IMR-90 (cell line): Measurements from ENCODE around the gene NCKAP5L. TPM values are rescaled to one million over a fixed set of nuclear protein-coding genes. Genes with fewer than 3 reads are reported as not detected.
A peak's percentile ranks its signal among the peaks of the same experiment; 100 is the strongest.

ENCODE experiments used
- ATAC-seq: fragments of 200-7000 bp; cut with Tn5 transposase; 2 replicates; pipeline ENCODE4 v1.9.1; 2020; ENCODE audit warnings: low read depth, mild to moderate bottlenecking, moderate library complexity
- BruUV-seq: library from RNA; stranded (reverse); fragments of 400-500 nt; replicated peaks from 2 replicates; lab custom pipeline; 2021; lab: Mats Ljungman, UMichigan
- CTCF ChIA-PET: fragments of 300-600 bp; formaldehyde crosslinking; extraction: SDS; loops from one replicate; lab custom pipeline; 2021; ENCODE audit warnings: antibody characterized with exemption; lab: Yijun Ruan, JAX
- POLR2A ChIA-PET: fragments of 300-600 bp; sonication (Branson Sonifier 250); formaldehyde crosslinking; loops from one replicate; lab custom pipeline; 2022; ENCODE audit warnings: antibody characterized with exemption; ENCODE audit not compliant: unreplicated experiment; lab: Charles Lee
- DNase-seq: peaks from one replicate; pipeline ENCODE4 v3.0.0; 2013
- H2AFZ ChIP-seq: replicated peaks from 2 replicates; pipeline ENCODE3; 2013; ENCODE audit warnings: low read length, mild to moderate bottlenecking; ENCODE audit not compliant: poor library complexity
- H2AK5ac ChIP-seq: 2 replicates; pipeline ENCODE4 v1.6.1; 2013; ENCODE audit warnings: low read depth, low read length, inconsistent platforms
- H2AK9ac ChIP-seq: replicated peaks from 2 replicates; pipeline ENCODE3; 2013; ENCODE audit warnings: mild to moderate bottlenecking, low read depth, low read length, moderate library complexity; ENCODE audit not compliant: poor library complexity
- H2BK120ac ChIP-seq: 2 replicates; pipeline ENCODE4 v1.6.1; 2013; ENCODE audit warnings: low read depth, low read length, inconsistent platforms
- H2BK15ac ChIP-seq: 3 replicates; pipeline ENCODE4 v1.6.1; 2013; ENCODE audit warnings: low read depth, low read length, inconsistent platforms
- H2BK20ac ChIP-seq: 2 replicates; pipeline ENCODE4 v1.6.1; 2013; ENCODE audit warnings: low read depth, mild to moderate bottlenecking, inconsistent platforms, low read length, moderate library complexity
- H2BK5ac ChIP-seq: 2 replicates; pipeline ENCODE4 v1.6.1; 2013; ENCODE audit warnings: mild to moderate bottlenecking, low read depth, low read length, inconsistent platforms; ENCODE audit not compliant: poor library complexity, severe bottlenecking
- H3K14ac ChIP-seq: replicated peaks from 2 replicates; pipeline ENCODE4 v1.6.1; 2013; ENCODE audit warnings: low read depth, low read length, inconsistent platforms
- H3K18ac ChIP-seq: 2 replicates; pipeline ENCODE4 v1.6.1; 2013; ENCODE audit warnings: low read depth, low read length, control low read depth
- H3K23ac ChIP-seq: 2 replicates; pipeline ENCODE4 v1.6.1; 2013; ENCODE audit warnings: low read depth, low read length, inconsistent platforms
- H3K27ac ChIP-seq: 2 replicates; pipeline ENCODE4 v1.5.1; 2013; ENCODE audit warnings: mild to moderate bottlenecking, control low read depth, low read length; ENCODE audit not compliant: insufficient read depth
- H3K27me3 ChIP-seq: 2 replicates; pipeline ENCODE4 v1.6.1; 2013; ENCODE audit warnings: low read length; ENCODE audit not compliant: control insufficient read depth, insufficient read depth
- H3K36me3 ChIP-seq: 2 replicates; pipeline ENCODE4 v1.6.1; 2013; ENCODE audit warnings: low read length, mixed read lengths; ENCODE audit not compliant: control insufficient read depth, insufficient read depth
- H3K4ac ChIP-seq: 2 replicates; pipeline ENCODE4 v1.6.1; 2013; ENCODE audit warnings: low read depth, low read length, inconsistent platforms
- H3K4me1 ChIP-seq: 2 replicates; pipeline ENCODE4 v1.6.1; 2013; ENCODE audit warnings: low read length, mixed read lengths; ENCODE audit not compliant: control insufficient read depth, insufficient read depth
- H3K4me2 ChIP-seq: 2 replicates; pipeline ENCODE4 v1.6.1; 2013; ENCODE audit warnings: low read depth, mild to moderate bottlenecking, control low read depth, low read length, moderate library complexity
- H3K4me3 ChIP-seq: 2 replicates; pipeline ENCODE4 v1.5.1; 2013; ENCODE audit warnings: low read depth, mild to moderate bottlenecking, control low read depth, low read length, moderate library complexity; ENCODE audit not compliant: insufficient read depth
- H3K56ac ChIP-seq: 2 replicates; pipeline ENCODE4 v1.6.1; 2013; ENCODE audit warnings: low read length, inconsistent platforms; ENCODE audit not compliant: insufficient read depth; ENCODE audit errors: extremely low read depth
- H3K79me1 ChIP-seq, 2 experiments: 2 replicates each; pipeline ENCODE4 v1.6.1; 2013; ENCODE audit warnings: low read length in 2 of 2, inconsistent platforms in 1 of 2, low read depth in 1 of 2
- H3K9ac ChIP-seq: 2 replicates; pipeline ENCODE4 v1.6.1; 2013; ENCODE audit warnings: low read depth, low read length, control low read depth
- H3K9me1 ChIP-seq: 2 replicates; pipeline ENCODE4 v1.6.1; 2013; ENCODE audit warnings: low read length, inconsistent platforms; ENCODE audit not compliant: insufficient read depth
- H3K9me3 ChIP-seq: 2 replicates; pipeline ENCODE4 v1.6.1; 2013; ENCODE audit warnings: low read length; ENCODE audit not compliant: control insufficient read depth, insufficient read depth
- H4K20me1 ChIP-seq: 2 replicates; pipeline ENCODE4 v1.6.1; 2013; ENCODE audit warnings: low read length, inconsistent platforms; ENCODE audit not compliant: insufficient read depth
- H4K5ac ChIP-seq: 2 replicates; pipeline ENCODE4 v1.6.1; 2013; ENCODE audit warnings: mild to moderate bottlenecking, low read depth, low read length, control low read depth
- H4K8ac ChIP-seq, 2 experiments: 2 replicates each; pipeline ENCODE4 v1.6.1; 2013; ENCODE audit warnings: low read depth in 2 of 2, low read length in 2 of 2, control low read depth in 1 of 2, inconsistent platforms in 1 of 2
- H4K91ac ChIP-seq: 2 replicates; pipeline ENCODE4 v1.6.1; 2013; ENCODE audit warnings: low read depth, low read length, inconsistent platforms; ENCODE audit not compliant: insufficient read depth
- CTCF ChIP-seq: conservative IDR thresholded peaks from 2 replicates; pipeline ENCODE4 v1.5.1; 2012; ENCODE audit warnings: mild to moderate bottlenecking, low read depth, low read length, improper control_type of control experiment
- MAFK ChIP-seq: IDR thresholded peaks from 2 replicates; pipeline ENCODE4 v1.6.1; 2012; ENCODE audit warnings: low read depth, low read length, improper control_type of control experiment
- MAZ ChIP-seq: IDR thresholded peaks from 2 replicates; pipeline ENCODE4 v1.6.1; 2012; ENCODE audit warnings: low read depth, mild to moderate bottlenecking, low read length, improper control_type of control experiment, moderate library complexity, borderline replicate concordance
- POLR2A ChIP-seq: IDR thresholded peaks from 2 replicates; pipeline ENCODE4 v1.6.1; 2012; ENCODE audit warnings: mild to moderate bottlenecking, low read depth, low read length
- RAD21 ChIP-seq: IDR thresholded peaks from 2 replicates; pipeline ENCODE4 v1.6.1; 2012; ENCODE audit warnings: low read length, improper control_type of control experiment
- SMC3 ChIP-seq: fragments of 150-350 bp; IDR thresholded peaks from 2 replicates; pipeline ENCODE4 v1.6.1; 2016; ENCODE audit warnings: low read depth, mild to moderate bottlenecking, antibody characterized with exemption, low read length, moderate library complexity
- WGBS, 2 experiments: methylation state at CpG; one replicate each; pipeline versions ENCODE4 v1.1.5 to v1.1.7; 2013; ENCODE audit warnings: missing lambda C conversion rate in 2 of 2; ENCODE audit not compliant: insufficient read length in 1 of 2; ENCODE audit errors: extremely low coverage in 2 of 2; 5-methylcytosine and 5-hydroxymethylcytosine counted together
- dilution Hi-C: fragments of 300-500 bp; cut with HindIII; formaldehyde crosslinking; loops from one replicate; pipeline ENCODE4 v1.14.3; 2018; ENCODE audit warnings: low sequenced_read_pairs; ENCODE audit not compliant: unreplicated experiment
- in situ Hi-C: fragments of 300-500 bp; cut with MboI; formaldehyde crosslinking; loops from 3 replicates; pipeline ENCODE4 v1.14.3; 2019; ENCODE audit warnings: low sequenced_read_pairs, inconsistent platforms, mixed read lengths
- intact Hi-C: fragments of 100-400 bp; cut with micrococcal nuclease; formaldehyde crosslinking; loops from 2 replicates; pipeline ENCODE4 v1.10.0; 2022
- polyA plus RNA-seq, 3 experiments: library from polyadenylated mRNA; depleted of rRNA; stranded (reverse); fragments of >200 nt; gene quantifications; 2 replicates each; pipeline ENCODE4 v1.2.3, GENCODE V29; 2012; ENCODE audit warnings: low replicate concordance in 1 of 3
- total RNA-seq: library from RNA; depleted of rRNA; stranded (reverse); fragments of >200 nt; gene quantifications from 2 replicates; pipeline ENCODE4 v1.2.3, GENCODE V29; 2012

The NCKAP5L gene
- total and polyA plus RNA-seq, 2 of the 4 experiments (the other 2 are of a cell fraction): 6.1 to 14.4 TPM

GRCh38 chr12:49866859-49867569, 38.8 kb upstream of the NCKAP5L start:
- Histone ChIP-seq H3K23ac (no peak overlapping the region), H3K4me2 (no peak overlapping the region), H2BK5ac (no peak overlapping the region), H3K56ac (no peak overlapping the region), H2BK20ac (no peak overlapping the region), H3K18ac (no peak overlapping the region), H3K79me1 (no peaks in the 10 kb centered on the region), H3K9me1 (no peaks in the 10 kb centered on the region; the same call in 1 of the 2 replicates), H3K9ac (no peak overlapping the region), H3K36me3 (no peaks in the 10 kb centered on the region), H3K14ac (no peak overlapping the region), H3K4me3 (no peak overlapping the region), H2BK15ac (no peak overlapping the region), H3K4ac (no peak overlapping the region), H3K9me3 (no peaks in the 10 kb centered on the region), H2AK5ac (peak overlapping the region; percentile 35; the same call in 1 of the 2 replicates), H3K27me3 (peaks cover 22% of the 10 kb centered on the region), H2BK120ac (peak overlapping the region; percentile 11; the same call in 1 of the 2 replicates), H2AK9ac (peak overlapping the region; percentile 65), H3K4me1 (peaks cover 23% of the 10 kb centered on the region), H3K27ac (no peak overlapping the region), H4K8ac (no peak overlapping the region), H4K91ac (no peak overlapping the region), H2AFZ (peak overlapping the region; percentile 73), H4K5ac (no peak overlapping the region), H4K20me1 (0 out of 2 replicates have a peak, but pooled peaks cover 4% of the 10 kb centered on the region)
- ATAC-seq (peak; percentile 25; the same call in 1 of the 2 replicates), DNase-seq (peak; percentile 46)
- ChIA-PET CTCF (interaction anchor here (0.8 to 2.4 kb wide), 5 partner anchors 16 to 204 kb away, joined by 3 to 9 read pairs (median 4); no protein-coding TSS in a partner anchor), POLR2A (no interaction called here)
- BruUV-seq: no TSS peak
- TF ChIP-seq POLR2A (no peak), MAFK (no peak), MAZ (peak; percentile 33; the same call in 1 of the 2 replicates), SMC3 (peak; percentile 75), RAD21 (peak; percentile 86), CTCF (peak; percentile 83)
- in situ Hi-C loops: loop anchor here (5.0 kb wide), 2 partner anchors 85 to 185 kb away; partner anchors contain the start of gene AQP2
- intact Hi-C loops: loop anchor here (1.0 kb wide), 2 partner anchors 100 to 189 kb away; no protein-coding TSS in a partner anchor
- dilution Hi-C loops: no loop called here
- WGBS, 2 experiments: 62% methylated on average over 7 of the region's 19 CpGs; no CpG with 5 or more reads in 1 of the 2 experiments
